HK-2 (cell line): ENCODE data around the gene METTL1.
"Not testable (repeated sequence)": the region's sequence is repeated elsewhere in the genome, so short reads cannot be mapped to it uniquely, and the experiment has no call there.

Experiments
- DNase-seq: peaks from one replicate; pipeline ENCODE4 v3.0.0-alpha.2; 2018; ENCODE audit not compliant: unreplicated experiment

METTL1 gene

GRCh38 chr12:57797933-57798332 lies 26.0 kb upstream of the METTL1 start:
- DNase-seq = no peak

- DNase-seq = no peak
These were observed 25.1 kb upstream of the METTL1 start for GRCh38 chr12:57796996-57797395.

GRCh38 chr12:57795354-57795753 lies 23.4 kb upstream of the METTL1 start:
- DNase-seq = no peak

GRCh38 chr12:57793920-57794319 lies 22.0 kb upstream of the METTL1 start:
- no peak for DNase-seq

- DNase-seq = no peak
These were observed 12.0 kb upstream of the METTL1 start for GRCh38 chr12:57783861-57784260.

- DNase-seq = no peak
These were observed 11.5 kb upstream of the METTL1 start for GRCh38 chr12:57783466-57783801.

- peak; percentile 95 for DNase-seq
These were observed 10.9 kb upstream of the METTL1 start, which contains the start of gene TSFM for GRCh38 chr12:57782608-57783465. Gene TSFM, plus strand, starts transcription at chr12:57782787. Its CDS starts 15 bp downstream, at chr12:57782802.

GRCh38 chr12:57782243-57782607 lies 10.3 kb upstream of the METTL1 start:
- DNase-seq = no peak

- DNase-seq = no peak
These were observed 9.9 kb upstream of the METTL1 start for GRCh38 chr12:57781801-57782200.

- no peak for DNase-seq
These were observed 9.3 kb upstream of the METTL1 start for GRCh38 chr12:57781244-57781643.

GRCh38 chr12:57780284-57780897 lies 8.5 kb upstream of the METTL1 start:
- no peak for DNase-seq

- no peak for DNase-seq
These were observed 7.8 kb upstream of the METTL1 start for GRCh38 chr12:57779736-57780135.

GRCh38 chr12:57777911-57778310 lies 6.0 kb upstream of the METTL1 start:
- DNase-seq = no peak

- DNase-seq = no peak
These were observed 5.5 kb upstream of the METTL1 start for GRCh38 chr12:57777367-57777766.

GRCh38 chr12:57776247-57776587 lies 4.3 kb upstream of the METTL1 start:
- no peak for DNase-seq

- DNase-seq = no peak
These were observed 3.8 kb upstream of the METTL1 start for GRCh38 chr12:57775563-57776246.

GRCh38 chr12:57775044-57775443 lies 3.1 kb upstream of the METTL1 start:
- no peak for DNase-seq

- DNase-seq = not testable (repeated sequence)
These were observed 2.7 kb upstream of the METTL1 start for GRCh38 chr12:57774634-57775033.

GRCh38 chr12:57772429-57773322 lies 771 bp upstream of the METTL1 start, which contains the start of gene EEF1AKMT3:
Gene EEF1AKMT3, plus strand, starts transcription at chr12:57772614. Its CDS starts 111 bp downstream, at chr12:57772725.
- DNase-seq = peak; percentile 78

GRCh38 chr12:57771236-57771872 lies 551 bp downstream of the METTL1 start:
- peak; percentile 89 for DNase-seq

- DNase-seq = no peak
These were observed 1.2 kb downstream of the METTL1 start for GRCh38 chr12:57770734-57771133.
